T-helper 22 cell (primary cell): Measurements from ENCODE around the gene CHERP.
"Not testable (repeated sequence)": the region's sequence is repeated elsewhere in the genome, so short reads cannot be mapped to it uniquely, and the experiment has no call there.

Experiments
- DNase-seq: peaks from one replicate; pipeline ENCODE4 v3.0.0-alpha.2; 2020; ENCODE audit warnings: low read depth

The CHERP gene

DNA sequence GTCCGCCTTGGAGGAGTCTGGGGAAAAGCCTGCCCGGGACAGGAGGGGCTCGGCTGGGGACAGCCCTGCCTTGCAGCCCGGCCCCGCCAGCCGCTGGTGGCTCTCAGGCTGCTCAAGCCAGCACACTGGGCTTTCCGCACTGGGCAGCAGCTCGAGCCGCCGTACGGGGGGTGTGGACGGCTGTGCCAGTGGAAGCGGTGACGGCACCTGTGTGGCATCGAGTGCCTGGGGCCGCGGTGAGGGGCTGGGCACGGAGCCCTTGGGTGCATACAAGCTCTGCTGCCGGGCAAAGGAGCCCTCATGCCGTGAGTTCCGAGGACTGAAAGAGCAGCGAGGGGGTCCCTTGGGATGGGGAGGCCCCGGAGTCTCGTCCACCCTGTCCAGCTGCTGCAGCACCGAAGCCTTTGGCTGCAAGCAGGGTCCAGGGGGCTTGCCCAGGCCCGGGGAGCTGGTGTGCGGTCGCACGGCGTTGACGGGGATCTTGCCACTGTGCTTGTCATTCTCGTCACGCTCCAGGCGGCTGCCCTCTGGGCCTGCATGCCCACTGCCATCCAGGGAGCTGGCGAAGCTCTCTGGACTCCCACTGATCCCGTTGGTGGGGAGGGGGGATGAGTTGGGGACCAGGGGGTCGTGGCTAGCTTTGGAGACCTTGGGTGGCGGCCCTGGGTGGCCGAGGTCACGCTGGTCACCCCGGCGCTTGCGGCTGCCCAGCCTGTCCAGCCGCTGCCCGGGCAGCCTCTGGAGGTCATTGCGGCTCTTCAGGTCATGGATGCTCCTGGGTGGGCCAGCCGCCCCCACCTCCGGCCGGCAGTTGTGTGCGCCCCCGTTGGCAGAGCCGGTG, 34.7 kb upstream of the CHERP start:
- no peak for DNase-seq

DNA sequence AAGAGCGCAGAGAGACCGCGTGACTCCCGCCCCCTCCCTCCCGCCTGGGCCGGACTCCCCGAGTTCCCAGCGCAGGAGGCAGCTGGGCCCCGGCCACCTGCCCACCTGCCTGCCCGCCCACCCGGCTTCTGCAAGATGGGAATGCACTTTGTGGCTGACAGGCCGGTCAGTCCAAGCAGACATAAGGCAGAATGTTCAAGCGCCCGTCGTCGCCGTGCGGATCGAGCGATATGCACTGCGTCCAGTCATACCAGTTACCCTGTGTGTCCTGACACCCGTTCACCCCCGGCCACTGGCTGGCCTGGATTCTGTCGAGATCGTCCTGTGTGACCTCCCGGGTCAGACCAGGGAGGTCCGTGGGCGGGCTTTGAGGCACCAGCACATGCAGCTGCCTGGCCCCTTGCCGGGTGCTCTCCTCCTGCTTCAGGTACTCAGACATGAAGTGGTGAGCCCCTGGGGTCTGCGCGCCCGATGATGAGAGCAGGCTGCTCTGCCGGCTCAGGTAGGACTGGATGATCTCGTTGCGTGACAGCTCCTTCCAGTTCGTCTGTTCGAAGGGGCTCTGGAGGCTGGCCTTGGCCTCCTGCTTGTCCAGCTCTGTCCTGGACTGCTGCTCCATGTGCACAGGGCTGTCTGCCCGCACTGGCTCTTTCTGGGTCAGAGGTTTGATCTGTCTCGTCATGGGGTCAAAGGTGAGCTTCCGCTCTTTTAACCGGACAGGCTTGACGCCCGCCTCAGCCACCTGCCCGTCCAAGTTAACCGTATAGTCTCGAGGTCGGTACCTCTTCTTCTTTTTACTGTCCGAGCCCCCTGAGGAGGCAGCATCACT, 33.8 kb upstream of the CHERP start:
- no peak for DNase-seq

DNA sequence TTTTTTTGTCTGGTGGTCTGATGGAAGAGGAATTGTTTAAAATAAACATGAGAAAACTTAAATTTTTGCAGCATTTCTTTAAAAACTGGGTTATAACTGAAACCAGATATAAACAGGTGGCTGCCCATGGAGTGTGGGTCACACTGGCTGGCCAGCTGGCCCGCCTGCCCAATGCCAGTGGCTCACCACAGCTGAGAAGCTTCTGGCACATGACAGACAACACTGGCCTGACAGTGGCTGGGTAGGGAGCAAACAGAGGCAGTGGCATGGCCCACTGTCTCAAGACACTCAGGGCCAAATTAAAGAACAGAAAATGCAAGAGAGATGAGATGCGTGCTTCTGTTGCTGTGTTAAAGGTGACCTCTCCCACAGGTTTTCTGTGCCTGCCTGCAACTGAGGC, 33.0 kb upstream of the CHERP start:
- no peak for DNase-seq

DNA sequence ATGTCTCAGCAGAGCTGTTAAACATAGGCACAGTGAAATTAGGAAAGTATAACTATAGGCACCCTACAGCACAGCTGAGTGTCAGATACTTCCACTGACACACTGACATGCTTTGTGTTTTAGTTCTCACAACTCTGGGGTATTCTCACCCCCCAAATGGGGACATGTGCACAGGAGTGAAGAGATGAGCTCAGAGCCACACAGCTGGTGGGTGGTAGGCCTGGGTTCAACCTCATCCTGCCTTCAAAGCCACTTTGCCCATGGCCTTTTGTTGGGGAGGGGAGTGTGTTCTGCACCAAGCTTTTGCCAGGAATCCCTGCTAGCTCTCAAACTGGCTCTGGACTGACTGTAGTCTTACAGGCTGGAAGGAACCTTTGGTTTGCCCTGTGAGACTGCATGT, 31.7 kb upstream of the CHERP start:
- no peak for DNase-seq

DNA sequence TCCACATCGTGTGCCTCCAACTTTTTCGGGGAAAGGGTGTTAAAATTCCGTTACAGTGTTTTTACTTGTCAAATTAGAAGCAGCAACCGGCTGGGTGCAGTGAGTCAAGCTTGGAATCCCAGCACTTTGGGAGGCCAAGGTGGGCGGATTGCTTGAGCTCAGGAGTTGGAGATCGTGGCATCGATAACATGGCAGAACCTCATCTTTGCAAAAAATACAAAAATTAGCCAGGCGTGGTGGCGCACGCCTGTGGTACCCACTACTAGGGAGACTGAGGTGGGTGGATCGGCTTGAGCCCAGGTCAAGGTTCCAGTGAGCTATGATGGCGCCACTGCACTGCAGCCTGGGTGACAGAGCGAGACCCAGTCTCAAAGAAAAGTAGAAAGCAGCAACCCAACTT, 31.1 kb upstream of the CHERP start:
- no peak for DNase-seq

DNA sequence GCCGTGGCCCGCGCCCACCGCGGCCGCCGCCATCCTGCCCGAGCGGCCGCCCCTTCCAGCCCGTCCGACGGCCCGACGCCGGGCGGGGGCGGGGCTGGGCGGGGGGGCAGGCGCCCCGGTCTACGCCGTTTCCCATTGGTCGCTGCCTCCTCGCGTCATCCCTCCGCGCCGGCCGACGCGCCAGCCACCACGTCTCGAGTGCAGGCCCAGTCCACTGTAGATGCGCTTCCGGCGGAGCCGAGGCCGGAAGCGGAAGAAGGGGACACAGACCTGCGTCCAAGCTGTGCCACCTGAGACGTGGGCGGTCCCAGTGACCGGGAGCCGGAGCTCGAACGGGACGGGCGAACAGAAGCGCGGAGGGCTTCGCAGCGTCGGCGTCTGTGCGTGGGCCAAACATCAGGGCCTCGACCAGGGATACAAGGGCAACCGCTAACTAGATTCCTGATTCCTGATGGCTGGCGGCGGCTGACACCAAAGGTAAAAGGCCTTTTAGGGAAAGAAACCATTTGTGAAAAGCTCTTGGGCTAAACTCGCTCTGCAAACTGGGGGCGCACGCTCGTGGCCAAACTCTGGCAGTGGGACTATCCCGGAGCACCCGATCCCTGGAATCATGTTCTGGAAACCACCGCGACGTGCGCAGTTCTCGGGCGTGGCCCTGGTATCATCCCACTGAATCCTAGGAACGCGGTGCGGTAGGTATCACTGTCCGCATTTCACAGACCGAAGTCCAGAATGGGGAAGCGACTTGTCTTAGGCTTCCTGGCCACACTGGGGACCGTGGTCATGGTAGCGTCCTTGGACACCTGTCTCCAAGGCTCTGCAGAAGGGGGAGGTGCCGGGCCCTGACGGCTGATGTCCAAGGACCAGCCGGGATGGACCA, 30.3 kb upstream of the CHERP start, which contains the start of gene SLC35E1:
Gene SLC35E1, minus strand, starts transcription at position 84 of the 880 bp plus-strand sequence. Its CDS starts 51 bp downstream, at position 33.
- peak; percentile 84 for DNase-seq

DNA sequence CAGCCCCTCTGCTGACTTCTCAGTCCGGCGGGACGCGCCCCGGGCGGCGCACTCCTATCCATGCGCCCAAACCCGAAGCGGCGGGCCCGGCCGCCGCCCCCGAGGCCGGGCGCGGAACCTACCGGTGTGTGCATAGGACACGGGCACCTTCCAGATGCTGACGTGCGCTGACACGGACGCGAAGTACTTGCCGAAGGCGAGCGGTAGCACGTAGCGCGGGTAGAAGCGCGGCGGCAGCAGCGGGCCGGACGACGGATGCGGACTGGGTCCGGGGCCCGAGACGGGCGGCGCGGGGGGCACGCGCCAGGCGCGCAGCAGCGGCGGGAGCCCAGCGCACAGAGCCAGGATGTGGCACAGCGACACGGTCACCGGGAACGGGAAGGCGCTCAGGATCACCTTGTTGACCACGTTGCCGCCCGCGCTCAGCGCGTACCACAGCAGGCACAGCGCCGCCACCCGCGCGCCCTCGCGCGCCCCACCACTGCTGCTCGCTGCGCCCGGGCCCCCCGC, 29.6 kb upstream of the CHERP start:
- peak; percentile 30 for DNase-seq

DNA sequence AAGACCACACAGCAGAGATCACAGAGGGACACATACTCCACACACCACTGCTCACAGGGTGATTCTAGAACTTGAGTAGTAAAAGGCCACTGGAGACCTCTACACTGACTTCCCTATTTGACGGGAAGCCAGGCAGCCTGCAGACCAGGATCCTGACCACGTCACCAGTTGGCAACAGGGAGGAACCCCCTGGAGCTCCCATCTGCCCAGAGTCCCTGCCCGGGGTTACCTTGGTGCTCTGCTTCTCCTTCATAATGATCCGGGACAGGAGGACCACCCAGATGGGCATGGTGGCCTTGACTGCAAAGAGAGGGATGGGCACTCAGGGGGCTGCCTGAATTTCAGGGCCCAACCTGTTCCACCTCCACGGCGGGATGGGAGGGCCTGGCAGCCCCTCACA, 29.0 kb upstream of the CHERP start:
- no peak for DNase-seq

DNA sequence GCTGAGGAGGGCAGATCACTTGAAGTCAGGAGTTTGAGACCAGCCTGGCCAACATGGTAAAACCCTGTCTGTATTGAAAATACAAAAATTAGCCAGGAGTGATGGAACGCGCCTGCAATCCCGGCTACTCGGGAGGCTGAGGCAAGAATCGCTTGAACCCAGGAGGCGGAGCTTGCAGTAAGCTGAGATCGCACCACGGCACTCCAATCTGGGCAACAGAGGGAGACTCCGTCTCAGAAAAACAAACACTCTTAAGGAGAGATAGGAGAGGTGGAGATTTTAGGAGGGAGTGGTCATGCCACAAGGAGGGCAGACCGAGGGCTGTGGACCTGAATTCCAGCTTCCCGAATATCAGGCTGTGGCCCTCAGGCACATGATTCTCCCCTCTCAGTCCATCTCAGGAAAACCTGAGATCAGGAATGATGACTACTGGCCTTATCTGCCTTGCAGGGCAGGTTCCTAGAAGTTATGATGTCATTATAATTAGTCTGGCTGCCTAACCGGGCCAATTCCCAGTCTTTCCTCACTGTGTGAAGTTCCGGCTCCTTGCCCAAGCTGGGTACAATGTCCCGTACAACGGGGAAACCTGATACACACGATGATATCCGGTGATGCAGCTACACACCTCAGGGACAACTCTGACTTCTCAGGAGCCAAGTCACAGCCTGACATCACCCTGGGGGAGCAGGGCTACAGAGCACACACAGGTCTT, 27.5 kb upstream of the CHERP start:
- DNase-seq, result no peak

DNA sequence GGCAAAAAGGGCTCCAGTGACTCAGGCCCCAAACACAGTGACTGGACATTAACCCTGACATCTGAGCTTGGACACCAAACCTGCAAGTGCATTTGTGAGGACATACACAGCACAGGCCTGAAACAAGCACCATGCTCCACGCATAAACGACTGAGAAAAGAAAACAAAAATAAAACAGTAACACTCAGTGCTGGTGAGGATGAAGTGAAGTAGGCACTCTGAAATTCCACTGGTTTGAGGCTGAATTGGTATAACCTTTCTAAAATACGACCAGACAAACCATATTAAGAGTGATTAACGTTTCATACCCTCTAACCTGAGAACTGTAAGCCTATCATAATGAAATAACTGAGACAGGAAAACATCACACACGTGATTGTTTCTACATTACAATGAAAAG, 24.5 kb upstream of the CHERP start:
- DNase-seq, result no peak

DNA sequence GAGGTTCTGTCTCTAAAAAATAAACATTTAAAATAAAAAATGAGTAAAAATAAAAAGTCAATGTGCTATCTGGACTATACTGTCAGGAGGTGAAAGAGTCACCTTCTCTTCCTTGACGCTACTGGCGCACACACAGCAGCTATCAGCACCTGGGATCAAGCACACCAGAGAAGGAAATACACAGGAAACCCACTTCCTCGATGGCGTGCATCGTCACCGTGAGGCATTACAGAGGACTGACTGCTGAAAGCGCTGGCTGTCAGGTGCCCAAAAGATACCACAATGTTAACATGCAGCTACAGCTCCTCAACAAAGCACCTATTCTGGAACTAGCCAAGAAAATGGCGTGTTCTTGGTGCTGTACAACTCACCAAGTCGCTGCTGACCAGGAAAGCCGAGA, 23.9 kb upstream of the CHERP start:
- DNase-seq, result peak; percentile 88

DNA sequence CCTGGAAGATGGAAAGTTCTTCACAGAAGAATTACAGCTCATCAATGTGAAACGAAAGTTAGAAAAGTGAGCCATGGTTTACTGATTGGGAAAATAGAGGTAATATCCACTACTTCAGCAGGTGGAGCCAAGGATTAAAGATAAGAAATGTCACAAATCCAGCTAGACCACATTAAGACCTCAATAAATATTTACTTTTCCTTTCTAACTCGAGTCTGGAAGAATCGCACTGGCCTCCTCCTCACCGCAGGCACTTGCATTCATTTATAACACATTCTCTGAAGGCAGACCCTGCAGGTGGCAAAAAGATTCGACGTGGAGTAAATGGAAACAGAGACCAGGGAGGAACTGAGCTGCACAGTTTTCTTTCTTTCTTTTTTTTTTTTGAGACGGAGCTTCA, 22.6 kb upstream of the CHERP start:
- DNase-seq, result no peak

DNA sequence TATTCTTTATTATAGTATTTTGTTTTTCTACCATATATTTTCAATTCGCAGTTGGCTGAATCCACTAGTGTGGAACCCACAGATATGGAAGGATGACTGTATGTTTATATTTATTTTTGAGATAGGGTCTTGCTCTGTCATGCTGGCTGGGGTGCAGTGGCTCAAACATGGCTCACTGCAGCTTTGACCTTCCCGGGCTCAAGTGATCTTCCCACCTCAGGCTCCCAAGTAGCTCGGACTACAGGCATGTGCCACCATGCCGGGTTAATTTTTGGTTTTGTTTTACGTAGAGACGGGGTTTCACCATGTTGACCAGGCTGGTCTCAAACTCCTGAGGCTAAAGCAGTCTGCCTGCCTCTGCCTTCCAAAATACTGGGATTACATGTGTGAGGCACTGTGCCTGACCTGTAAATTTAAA, 20.4 kb upstream of the CHERP start:
- no peak for DNase-seq

DNA sequence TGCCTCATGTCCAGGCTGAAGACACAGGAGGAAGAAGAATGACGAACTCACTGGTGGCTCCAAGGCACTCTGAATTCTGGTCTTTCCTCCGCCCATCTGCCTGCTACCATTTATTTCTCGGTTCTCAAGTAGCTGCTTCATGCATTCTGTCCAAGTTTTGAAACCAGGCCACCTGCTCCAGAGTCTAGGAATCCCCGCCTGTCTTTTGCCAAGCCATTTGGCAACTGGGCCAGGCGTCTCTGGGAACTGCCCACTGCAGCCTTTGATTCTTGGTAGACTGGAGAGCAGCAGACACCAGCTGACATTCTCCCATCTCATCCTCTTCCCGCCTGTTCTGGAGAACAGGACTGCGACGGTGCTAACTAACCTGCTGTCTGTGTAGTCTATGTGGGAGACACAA, 19.1 kb upstream of the CHERP start:
- no peak for DNase-seq

DNA sequence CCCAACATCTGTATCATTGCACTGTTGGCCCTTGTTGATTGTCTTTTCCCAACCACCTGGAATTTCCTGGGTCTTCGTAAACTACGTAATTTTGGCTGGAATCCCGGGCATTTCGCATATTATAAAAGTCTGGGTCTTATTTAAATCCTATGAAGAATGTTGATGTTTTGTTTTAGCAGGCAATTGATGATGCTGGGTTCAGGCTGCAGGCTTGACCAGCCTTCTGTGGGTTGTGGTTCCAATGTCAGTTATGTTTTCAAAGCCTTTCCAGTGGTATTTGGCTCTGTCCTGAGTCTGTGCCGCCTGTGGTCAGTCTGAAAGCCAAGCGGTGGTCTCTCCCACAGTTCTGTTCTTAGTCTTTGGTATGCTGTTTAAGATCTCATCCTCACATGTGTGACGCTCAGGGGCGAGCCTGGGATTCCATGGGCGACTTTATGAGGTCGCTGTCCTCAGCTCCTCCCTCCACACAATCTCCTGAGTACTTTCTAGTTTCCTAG, 17.6 kb upstream of the CHERP start:
- no peak for DNase-seq

DNA sequence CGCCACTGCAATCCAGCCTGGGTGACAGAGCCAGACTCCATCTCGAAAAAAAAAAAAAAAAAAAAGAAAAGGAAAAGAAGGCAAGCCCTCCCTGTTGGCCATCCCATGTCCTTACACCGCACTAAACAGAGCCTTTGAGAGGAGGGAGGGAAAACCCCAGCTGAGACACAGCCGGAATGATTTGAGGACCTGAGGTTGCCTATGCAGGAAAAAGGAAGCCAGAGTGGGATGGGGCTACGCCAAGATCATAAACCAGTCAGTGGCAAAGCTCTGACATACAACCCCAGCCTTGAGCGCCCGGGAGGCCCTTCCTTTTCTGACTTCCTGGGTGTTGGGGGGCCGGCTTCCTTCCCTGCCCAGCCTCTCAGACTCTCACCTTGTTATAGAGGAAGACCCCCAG, 12.5 kb upstream of the CHERP start:
- no peak for DNase-seq

DNA sequence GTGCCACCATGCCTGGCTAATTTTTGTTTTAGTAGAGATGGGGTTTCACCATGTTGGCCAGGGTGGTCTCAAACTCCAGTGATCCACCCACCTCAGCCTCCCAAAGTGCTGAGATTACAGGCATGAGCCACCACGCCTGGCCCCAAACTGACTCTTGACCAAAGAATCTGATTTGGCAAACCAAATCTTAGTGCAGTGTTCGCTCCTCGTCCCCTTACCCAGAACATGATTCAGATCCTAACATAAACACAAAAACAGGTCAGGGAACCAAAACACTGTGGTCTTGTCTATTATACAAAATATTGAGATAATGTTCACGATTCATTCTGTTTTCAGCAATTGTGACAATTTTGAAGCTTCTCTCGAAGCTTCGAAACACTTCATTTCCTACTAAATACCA, 9.7 kb upstream of the CHERP start:
- not testable (repeated sequence) for DNase-seq

DNA sequence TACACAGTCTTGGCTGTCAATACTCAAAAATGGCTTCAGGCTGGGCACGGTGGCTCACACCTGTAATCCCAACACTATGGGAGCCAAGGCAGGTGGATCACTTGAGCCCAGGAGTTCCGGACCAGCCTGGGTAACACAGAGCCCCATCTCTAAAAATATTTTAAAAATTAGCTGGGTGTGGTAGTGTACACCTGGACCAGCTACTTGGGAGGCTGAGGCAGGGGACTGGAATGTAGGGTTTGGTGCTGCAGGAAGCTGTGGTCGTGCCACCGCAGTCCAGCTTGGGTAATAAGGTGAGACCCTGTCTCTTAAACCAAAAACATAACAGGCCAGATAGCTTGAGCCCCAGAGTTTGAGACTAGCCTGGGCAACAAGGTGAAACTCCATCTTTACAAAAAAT, 6.7 kb upstream of the CHERP start:
- no peak for DNase-seq

DNA sequence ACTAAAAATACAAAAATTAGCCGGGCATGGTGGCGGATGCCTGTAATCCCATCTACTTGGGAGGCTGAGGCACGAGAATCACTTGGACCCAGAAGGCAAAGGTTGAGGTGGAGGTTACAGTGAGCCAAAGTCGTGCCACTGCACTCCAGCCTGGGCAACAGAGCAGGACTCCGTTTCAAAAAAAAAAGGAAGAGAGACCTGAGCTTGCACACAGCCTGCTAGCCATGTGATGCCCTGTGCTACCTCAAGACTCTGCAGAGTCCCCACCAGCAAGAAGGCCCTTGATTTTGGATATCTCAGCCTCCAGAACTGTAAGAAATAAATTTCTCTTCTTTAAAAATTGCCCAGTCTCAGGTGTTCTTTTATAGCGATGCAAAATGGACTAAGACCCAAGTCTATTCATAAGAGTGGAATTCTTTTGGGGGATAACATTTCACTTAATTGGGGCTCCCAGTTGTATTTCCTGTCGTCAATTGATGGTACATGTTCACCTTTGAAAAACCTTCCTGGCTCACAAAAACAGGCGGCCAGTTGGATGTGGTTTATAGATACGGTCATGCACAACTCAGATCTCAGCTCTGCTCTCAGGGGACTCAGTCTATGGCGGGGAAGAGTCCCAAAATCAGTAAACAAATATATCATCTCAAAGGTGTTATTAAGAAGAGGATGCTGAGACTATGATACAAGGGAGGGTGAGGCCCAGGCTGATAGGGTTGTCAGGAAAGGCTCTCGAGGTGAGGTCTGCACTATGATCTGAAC, 2.4 kb upstream of the CHERP start:
- no peak for DNase-seq

DNA sequence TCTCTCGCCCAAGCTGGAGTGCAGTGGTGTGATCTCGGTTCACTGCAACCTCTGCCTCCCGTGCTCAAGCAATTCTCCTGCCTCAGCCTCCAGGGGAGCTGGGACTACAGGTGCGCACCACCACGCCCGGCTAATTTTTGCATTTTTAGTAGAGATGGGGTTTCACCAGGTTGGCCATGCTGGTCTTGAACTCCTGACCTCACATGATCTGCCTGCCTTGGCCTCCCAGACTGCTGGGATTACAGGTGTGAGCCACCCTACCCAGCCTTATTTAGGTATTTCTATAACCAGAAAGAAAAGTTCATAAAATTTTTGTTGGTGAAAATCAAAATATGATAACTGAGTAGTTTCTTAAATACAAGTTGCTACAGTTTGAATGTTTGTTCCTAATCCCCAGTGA, 1.5 kb upstream of the CHERP start:
- DNase-seq, result not testable (repeated sequence)
